DMS79 (cell line): ENCODE data around the gene RPS10.
"Not testable (repeated sequence)": the region's sequence is repeated elsewhere in the genome, so short reads cannot be mapped to it uniquely, and the experiment has no call there.

Experiments
- DNase-seq: peaks from one replicate; lab custom pipeline; 2025; lab: John Stamatoyannopoulos, UW

The RPS10 gene

GRCh38 chr6:34447910-34448309 lies 22.0 kb upstream of the RPS10 start:
- DNase-seq = no peak

GRCh38 chr6:34447386-34447785 lies 21.5 kb upstream of the RPS10 start:
- no peak for DNase-seq

- DNase-seq = no peak
These were observed 19.5 kb upstream of the RPS10 start for GRCh38 chr6:34445313-34445860.

- DNase-seq = no peak
These were observed 15.7 kb upstream of the RPS10 start for GRCh38 chr6:34441526-34441925.

- no peak for DNase-seq
These were observed 13.6 kb upstream of the RPS10 start for GRCh38 chr6:34439442-34439841.

GRCh38 chr6:34438705-34439104 lies 12.8 kb upstream of the RPS10 start:
- DNase-seq = no peak

GRCh38 chr6:34437644-34437970 lies 11.7 kb upstream of the RPS10 start:
- no peak for DNase-seq

- DNase-seq = no peak
These were observed 11.2 kb upstream of the RPS10 start for GRCh38 chr6:34436803-34437643.

GRCh38 chr6:34435916-34436315 lies 10.0 kb upstream of the RPS10 start:
- DNase-seq = no peak

GRCh38 chr6:34425132-34425497 lies 754 bp downstream of the RPS10 start:
- no peak for DNase-seq

GRCh38 chr6:34424200-34425131 lies 1.4 kb downstream of the RPS10 start:
- no peak for DNase-seq

- no peak for DNase-seq
These were observed 2.6 kb downstream of the RPS10 start for GRCh38 chr6:34423254-34423653.

- no peak for DNase-seq
These were observed 7.5 kb downstream of the RPS10 start for GRCh38 chr6:34418367-34418766.

GRCh38 chr6:34416877-34417371 lies 8.9 kb downstream of the RPS10 start:
- no peak for DNase-seq

- no peak for DNase-seq
These were observed 10.6 kb downstream of the RPS10 start for GRCh38 chr6:34414999-34415858.

GRCh38 chr6:34412643-34413214 lies 13.1 kb downstream of the RPS10 start:
- DNase-seq = no peak

GRCh38 chr6:34412016-34412415 lies 13.9 kb downstream of the RPS10 start:
- DNase-seq = no peak

GRCh38 chr6:34407915-34408314 lies 18.0 kb downstream of the RPS10 start:
- DNase-seq = not testable (repeated sequence)

GRCh38 chr6:34396518-34396917 lies 29.4 kb downstream of the RPS10 start:
- no peak for DNase-seq

GRCh38 chr6:34393966-34394305 lies 31.9 kb downstream of the RPS10 start:
- DNase-seq = no peak

- no peak for DNase-seq
These were observed 32.5 kb downstream of the RPS10 start for GRCh38 chr6:34393191-34393965.
